Measurements from ENCODE around the gene PGRMC1. TPM values are rescaled to one million over a fixed set of nuclear protein-coding genes. Genes with fewer than 3 reads are reported as not detected.

Gene PGRMC1
- polyA plus RNA-seq, 1 donor (not counting 4 experiments of a cell fraction or from before 2014, with no cell fraction given) = 74.3 TPM

GRCh38 chrX:119189595-119189994 is 46.5 kb upstream of the PGRMC1 start:
- H3K27ac ChIP-seq (ENCODE audit: control insufficient read depth, insufficient read depth, low read length) = no peak overlapping the region
- H3K4me2 ChIP-seq (ENCODE audit: control insufficient read depth, extremely low read depth, insufficient read depth, low read depth, low read length) = no peak overlapping the region
- dilution Hi-C loops (cut with MboI; ENCODE audit: extremely low pct_ligation_motif_present, low sequenced_read_pairs) = no loop called here
- H3K9ac ChIP-seq (ENCODE audit: control insufficient read depth, extremely low read depth, insufficient read depth, low read length) = no peak overlapping the region
- no peaks in the 10 kb centered on the region for H3K79me2 ChIP-seq (ENCODE audit: control insufficient read depth, insufficient read depth, low read length)
- no peaks in the 10 kb centered on the region for H3K27me3 ChIP-seq (ENCODE audit: control insufficient read depth, extremely low read depth, insufficient read depth, low read length)
- no peak overlapping the region for H2AFZ ChIP-seq (ENCODE audit: control insufficient read depth, low read length)
- no peak overlapping the region for H3K4me3 ChIP-seq (ENCODE audit: control insufficient read depth in 2 of 3, extremely low read depth in 1 of 3, insufficient read depth in 2 of 3, low read depth in 1 of 3, low read length in 3 of 3)
- no peaks in the 10 kb centered on the region for H3K9me3 ChIP-seq (ENCODE audit: control insufficient read depth, low read depth, low read length)
- no peak for TF ChIP-seq EZH2 (IDR thresholded peaks at IDR 0.05; ENCODE audit: low read length)
- TF ChIP-seq, protein P1, sequence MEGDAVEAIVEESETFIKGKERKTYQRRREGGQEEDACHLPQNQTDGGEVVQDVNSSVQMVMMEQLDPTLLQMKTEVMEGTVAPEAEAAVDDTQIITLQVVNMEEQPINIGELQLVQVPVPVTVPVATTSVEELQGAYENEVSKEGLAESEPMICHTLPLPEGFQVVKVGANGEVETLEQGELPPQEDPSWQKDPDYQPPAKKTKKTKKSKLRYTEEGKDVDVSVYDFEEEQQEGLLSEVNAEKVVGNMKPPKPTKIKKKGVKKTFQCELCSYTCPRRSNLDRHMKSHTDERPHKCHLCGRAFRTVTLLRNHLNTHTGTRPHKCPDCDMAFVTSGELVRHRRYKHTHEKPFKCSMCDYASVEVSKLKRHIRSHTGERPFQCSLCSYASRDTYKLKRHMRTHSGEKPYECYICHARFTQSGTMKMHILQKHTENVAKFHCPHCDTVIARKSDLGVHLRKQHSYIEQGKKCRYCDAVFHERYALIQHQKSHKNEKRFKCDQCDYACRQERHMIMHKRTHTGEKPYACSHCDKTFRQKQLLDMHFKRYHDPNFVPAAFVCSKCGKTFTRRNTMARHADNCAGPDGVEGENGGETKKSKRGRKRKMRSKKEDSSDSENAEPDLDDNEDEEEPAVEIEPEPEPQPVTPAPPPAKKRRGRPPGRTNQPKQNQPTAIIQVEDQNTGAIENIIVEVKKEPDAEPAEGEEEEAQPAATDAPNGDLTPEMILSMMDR (optimal IDR thresholded peaks at IDR 0.05 in 1 of 3, IDR thresholded peaks at IDR 0.05 in 1 of 3, conservative IDR thresholded peaks at IDR 0.05 in 1 of 3; ENCODE audit: extremely low read depth in 1 of 3, insufficient read depth in 2 of 3, low read length in 3 of 3) = no peak
- DNase-seq (ENCODE audit: low read depth, low spot score) (no peak), FAIRE-seq (no peak)
- H3K4me1 ChIP-seq (ENCODE audit: control insufficient read depth, extremely low read depth, insufficient read depth, low read length) = no peaks in the 10 kb centered on the region
- no peaks in the 10 kb centered on the region for H3K36me3 ChIP-seq (ENCODE audit: control insufficient read depth in 2 of 2, extremely low read depth in 1 of 2, insufficient read depth in 2 of 2, low read length in 2 of 2)
- no peaks in the 10 kb centered on the region for H3K9me1 ChIP-seq (ENCODE audit: control insufficient read depth, extremely low read depth, insufficient read depth, low read length)
- no peaks in the 10 kb centered on the region for H4K20me1 ChIP-seq (ENCODE audit: control insufficient read depth, extremely low read depth, insufficient read depth, low read length)

- Histone ChIP-seq H4K20me1 (ENCODE audit: control insufficient read depth, extremely low read depth, insufficient read depth, low read length) (no peaks in the 10 kb centered on the region), H3K9ac (ENCODE audit: control insufficient read depth, extremely low read depth, insufficient read depth, low read length) (no peak overlapping the region), H3K4me1 (ENCODE audit: control insufficient read depth, extremely low read depth, insufficient read depth, low read length) (no peaks in the 10 kb centered on the region), H3K27me3 (ENCODE audit: control insufficient read depth, extremely low read depth, insufficient read depth, low read length) (no peaks in the 10 kb centered on the region), H3K9me3 (ENCODE audit: control insufficient read depth, low read depth, low read length) (no peaks in the 10 kb centered on the region), H3K4me3 (ENCODE audit: control insufficient read depth in 2 of 3, extremely low read depth in 1 of 3, insufficient read depth in 2 of 3, low read depth in 1 of 3, low read length in 3 of 3) (no peak overlapping the region), H3K9me1 (ENCODE audit: control insufficient read depth, extremely low read depth, insufficient read depth, low read length) (no peaks in the 10 kb centered on the region), H2AFZ (ENCODE audit: control insufficient read depth, low read length) (no peak overlapping the region), H3K36me3 (ENCODE audit: control insufficient read depth in 2 of 2, extremely low read depth in 1 of 2, insufficient read depth in 2 of 2, low read length in 2 of 2) (no peaks in the 10 kb centered on the region), H3K27ac (ENCODE audit: control insufficient read depth, insufficient read depth, low read length) (no peak overlapping the region), H3K4me2 (ENCODE audit: control insufficient read depth, extremely low read depth, insufficient read depth, low read depth, low read length) (no peak overlapping the region), H3K79me2 (ENCODE audit: control insufficient read depth, insufficient read depth, low read length) (no peaks in the 10 kb centered on the region)
- TF ChIP-seq EZH2 (IDR thresholded peaks at IDR 0.05; ENCODE audit: low read length) = no peak
- TF ChIP-seq, protein P1 (optimal IDR thresholded peaks at IDR 0.05 in 1 of 3, IDR thresholded peaks at IDR 0.05 in 1 of 3, conservative IDR thresholded peaks at IDR 0.05 in 1 of 3; ENCODE audit: extremely low read depth in 1 of 3, insufficient read depth in 2 of 3, low read length in 3 of 3) = no peak
- dilution Hi-C loops (cut with MboI; ENCODE audit: extremely low pct_ligation_motif_present, low sequenced_read_pairs) = no loop called here
- DNase-seq (ENCODE audit: low read depth, low spot score) (no peak), FAIRE-seq (no peak)
These were observed 45.9 kb upstream of the PGRMC1 start for GRCh38 chrX:119190091-119190681.

Data from keratinocyte (primary cell).